Measurements from ENCODE around the gene SDF2L1. TPM values are rescaled to one million over a fixed set of nuclear protein-coding genes. Genes with fewer than 3 reads are reported as not detected.

SDF2L1 gene
- total RNA-seq, 1 experiment from 2014 or later: 34.7 TPM

- DNase-seq (ENCODE audit: low read depth): no peak
Observed at GRCh38 chr22:21622011-21622918, 19.8 kb upstream of the SDF2L1 start.

DNA sequence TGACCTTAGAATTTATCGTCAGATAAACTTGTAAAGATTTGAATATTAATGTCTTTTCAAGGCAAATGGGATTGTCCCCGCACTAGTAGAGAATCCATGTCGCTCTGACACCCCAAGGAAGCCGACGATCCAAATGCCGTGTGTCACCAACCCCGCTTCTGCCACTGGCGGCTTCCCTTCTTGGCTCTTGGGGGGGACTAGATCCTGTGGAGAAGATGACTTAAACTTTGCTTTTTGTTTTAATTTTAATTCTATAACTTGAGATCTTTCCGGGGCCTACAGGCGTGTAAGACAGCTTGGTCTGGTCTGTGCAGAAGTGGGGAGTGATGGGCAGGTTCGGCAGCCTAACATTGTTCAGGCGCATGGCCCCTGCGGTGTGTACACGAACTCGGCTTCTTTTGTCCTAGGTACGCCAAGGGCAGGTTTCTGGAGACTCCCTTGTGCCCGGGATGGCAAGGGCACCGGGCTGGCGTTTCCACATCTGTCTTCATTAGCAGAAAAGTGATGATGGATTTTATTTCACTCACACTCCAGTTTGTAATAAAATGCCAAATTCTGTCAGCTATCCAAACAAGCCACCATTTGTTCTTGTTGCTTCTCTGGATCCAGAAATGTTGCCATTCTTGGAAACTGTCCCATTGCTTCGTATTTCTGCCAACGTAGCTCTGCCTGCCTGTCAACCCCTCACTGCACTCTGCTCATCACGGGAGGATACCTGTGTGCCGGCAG is 19.0 kb upstream of the SDF2L1 start:
- no peak for DNase-seq (ENCODE audit: low read depth)

DNA sequence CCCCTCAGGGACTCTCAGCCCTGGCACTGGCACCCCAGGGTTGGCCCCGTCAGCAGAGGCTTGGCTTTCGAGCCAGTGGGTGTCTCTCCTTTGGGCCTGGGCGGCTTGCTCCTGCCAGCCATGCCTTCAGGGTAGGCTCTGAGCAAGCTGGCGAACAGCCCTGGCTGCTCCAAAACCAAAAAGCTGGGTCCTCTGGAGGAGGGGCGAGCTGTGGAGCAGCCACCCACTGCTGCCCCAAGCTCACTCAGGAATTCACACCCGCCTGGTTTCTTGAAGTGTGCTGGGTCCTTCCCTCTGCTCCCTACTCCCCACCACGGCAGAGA is 18.5 kb upstream of the SDF2L1 start:
- no peak for DNase-seq (ENCODE audit: low read depth)

DNA sequence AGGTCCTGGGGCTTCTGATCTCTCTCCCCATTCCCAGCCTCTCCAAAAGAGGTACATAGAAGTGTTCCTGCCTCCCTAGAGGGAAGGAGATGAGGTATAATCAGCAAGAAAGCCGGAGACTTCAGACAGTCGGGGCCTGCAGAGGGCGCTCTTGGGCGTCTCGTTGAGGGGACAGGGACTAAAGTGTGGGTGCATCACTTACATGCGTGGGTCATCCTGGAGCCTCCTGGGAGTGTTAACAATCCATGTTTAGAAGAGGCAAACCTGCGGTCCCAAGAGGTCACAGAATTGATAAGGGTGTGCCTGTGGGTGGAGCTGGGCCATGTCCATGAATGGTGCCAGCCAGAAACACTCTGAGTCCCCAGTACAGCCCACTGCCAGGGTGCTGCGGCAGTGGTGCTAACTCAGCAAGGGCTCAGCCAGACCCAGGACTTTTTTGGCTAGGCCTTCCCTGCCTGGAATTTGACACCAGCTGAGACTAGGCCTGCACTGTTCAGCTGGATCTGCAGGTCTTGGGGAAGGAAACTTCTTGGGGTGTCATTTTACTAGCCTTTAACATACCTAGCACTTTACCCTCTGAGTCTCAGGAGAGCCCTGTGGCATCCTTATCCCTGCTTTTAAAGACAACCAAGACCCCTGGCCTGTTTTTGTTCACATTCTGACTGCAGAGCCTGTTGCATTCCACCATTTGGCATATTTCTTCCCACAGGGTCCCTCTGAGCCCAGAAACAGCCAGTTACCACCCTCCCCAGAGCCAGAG is 17.8 kb upstream of the SDF2L1 start:
- no peak for DNase-seq (ENCODE audit: low read depth)

GRCh38 chr22:21624880-21625791 is 17.0 kb upstream of the SDF2L1 start:
- no peak for DNase-seq (ENCODE audit: low read depth)

DNA sequence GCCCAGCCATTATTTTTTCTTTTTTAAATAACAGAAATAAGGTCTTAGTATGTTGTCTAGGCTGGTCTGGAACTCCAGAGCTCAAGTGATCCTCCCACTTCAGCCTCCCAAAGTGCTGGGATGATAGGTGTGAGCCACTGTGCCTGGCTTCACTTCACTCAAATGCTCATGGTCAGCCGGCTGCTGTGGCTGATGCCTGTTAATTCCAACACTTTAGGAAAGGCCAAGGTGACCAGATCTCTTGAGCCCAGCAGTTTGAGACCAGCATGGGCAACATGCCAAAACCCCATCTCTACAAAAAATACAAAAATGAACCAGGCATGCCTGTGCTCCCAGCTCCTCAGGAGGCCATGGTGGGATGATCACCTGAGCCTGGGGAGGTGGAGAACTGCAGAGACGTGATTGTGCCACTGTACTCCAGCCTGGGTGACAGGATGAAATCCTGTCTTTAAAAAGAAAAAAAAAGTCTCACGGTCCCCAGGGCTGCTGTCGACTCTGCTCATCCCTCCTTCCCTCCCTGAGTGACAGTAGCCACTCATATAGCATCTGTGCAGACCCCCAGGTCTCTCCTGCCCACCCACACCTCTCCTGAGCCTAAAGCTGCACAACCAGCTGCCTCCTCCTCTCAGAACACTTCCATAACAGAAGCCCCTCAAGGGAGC is 15.9 kb upstream of the SDF2L1 start:
- no peak for DNase-seq (ENCODE audit: low read depth)

DNA sequence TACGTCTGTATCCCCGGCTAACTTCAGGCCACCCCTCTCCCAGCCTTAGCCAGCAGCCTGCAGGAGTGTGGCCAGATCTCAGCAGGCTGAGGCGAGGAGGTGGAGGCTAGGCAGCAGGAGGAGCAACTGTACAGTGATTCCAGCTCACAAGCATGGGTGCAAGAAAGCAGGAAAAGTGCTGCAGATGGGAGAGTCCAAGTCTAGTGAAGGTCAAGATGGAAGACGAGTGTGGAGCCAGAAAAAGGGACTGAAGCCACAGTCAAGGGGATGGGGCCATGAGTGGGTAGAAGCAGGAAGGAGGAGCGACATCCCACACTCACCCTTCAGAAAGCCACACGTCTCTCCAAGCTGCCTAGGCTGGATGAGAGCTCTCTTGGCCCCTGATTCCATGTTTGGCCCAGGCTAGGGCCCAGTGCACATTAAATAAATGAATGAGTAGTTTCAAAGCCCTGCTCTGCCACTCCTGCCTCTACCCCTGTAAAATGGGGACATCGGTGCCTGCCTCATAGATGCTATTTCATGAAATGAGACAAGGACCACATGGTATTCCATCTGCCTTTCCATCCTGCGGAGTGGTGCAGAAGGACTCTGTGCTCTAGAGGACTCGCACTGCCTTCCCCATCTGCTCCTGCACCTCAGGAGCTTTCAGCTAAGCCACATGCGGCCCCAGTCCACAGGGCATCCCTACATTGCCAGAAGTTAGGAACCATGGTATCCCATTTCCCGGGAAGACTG is 15.2 kb upstream of the SDF2L1 start:
- DNase-seq (ENCODE audit: low read depth): no peak

- DNase-seq (ENCODE audit: low read depth): no peak
Observed at GRCh38 chr22:21628386-21629254, 13.5 kb upstream of the SDF2L1 start.

GRCh38 chr22:21629255-21630149 is 12.6 kb upstream of the SDF2L1 start, which contains the start of gene YDJC:
Gene YDJC, minus strand, starts transcription at chr22:21630022. Its CDS starts 8 bp downstream, at chr22:21630014.
- peak; percentile 82 for DNase-seq (ENCODE audit: low read depth)

GRCh38 chr22:21631025-21631424 is 11.1 kb upstream of the SDF2L1 start:
- DNase-seq (ENCODE audit: low read depth): no peak

DNA sequence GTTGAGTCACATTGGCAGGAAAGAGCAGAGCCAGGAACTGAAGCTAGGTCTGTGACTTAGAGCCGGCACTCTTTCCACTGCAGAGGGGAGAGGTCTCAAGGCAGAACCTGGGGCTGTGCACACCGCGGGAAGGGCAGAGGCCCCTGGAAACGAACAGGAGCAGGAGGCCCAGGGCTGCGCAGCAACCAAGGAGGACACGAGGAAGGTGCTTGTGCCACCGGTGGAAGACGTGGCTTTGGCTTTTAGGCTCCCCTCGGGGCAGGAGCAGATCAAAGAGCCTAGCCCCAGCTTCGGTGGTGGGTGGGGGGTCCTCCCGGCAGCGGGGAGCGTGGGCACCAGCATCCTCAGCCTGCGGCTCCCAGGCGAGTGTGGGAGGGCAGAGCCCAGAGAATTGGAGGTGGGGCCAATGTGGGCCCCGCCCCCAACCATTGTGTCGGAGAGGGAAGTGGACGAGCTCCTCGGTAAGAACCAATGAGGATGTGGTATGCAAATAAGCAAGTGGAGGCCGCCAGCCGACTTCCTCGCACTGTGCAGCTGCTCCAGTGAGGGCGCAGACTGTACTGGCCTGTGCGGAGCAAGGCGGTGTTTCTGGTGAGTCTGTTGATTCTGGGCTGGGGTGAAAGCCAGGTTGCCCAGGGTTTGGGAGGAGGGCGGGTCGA is 9.7 kb upstream of the SDF2L1 start, which contains the start of gene CCDC116:
CCDC116 (plus strand) TSS at position 524 of the 659 bp plus-strand sequence. CDS start 422 bp downstream, outside the sequence.
- DNase-seq (ENCODE audit: low read depth): peak; percentile 16

DNA sequence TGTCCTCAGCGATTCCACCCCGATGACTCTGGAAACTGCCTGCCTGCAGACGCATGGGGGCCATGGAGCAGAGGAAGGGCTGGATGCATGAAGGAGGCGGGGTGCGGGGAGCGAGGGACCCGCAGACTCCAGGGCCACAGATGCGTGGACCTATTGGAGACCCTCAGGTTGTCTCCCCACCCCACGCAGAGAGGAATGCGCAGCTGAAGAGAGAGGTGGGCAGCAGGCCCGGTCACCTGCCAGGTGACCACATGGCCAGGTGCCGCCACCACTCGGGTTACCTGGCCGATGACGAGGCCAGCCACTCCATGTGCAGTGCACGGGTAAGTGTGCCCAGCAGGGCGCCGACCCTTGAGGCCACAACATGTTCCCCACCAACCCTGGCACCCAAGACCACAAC is 9.2 kb upstream of the SDF2L1 start:
- DNase-seq (ENCODE audit: low read depth): no peak

DNA sequence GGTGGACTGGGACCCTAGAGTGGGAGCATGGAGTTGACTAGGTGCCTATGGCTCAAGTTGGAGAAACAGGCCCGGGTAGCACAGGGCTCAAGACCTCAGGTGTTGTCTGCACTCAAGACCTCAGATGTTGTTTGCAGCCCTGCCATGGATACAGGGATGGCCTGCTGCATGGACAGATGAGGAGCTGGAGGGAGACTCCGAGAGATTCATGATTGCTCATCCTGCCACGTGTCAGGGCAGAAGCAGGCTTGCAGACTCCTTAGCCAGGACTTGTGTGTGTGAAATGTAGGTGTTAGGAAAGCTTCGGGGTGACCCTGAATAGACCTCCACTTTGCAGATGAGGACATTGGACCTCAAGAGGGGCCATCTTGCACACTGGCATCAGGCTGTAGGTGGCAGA is 8.6 kb upstream of the SDF2L1 start:
- no peak for DNase-seq (ENCODE audit: low read depth)

GRCh38 chr22:21634081-21634480 is 8.0 kb upstream of the SDF2L1 start:
- no peak for DNase-seq (ENCODE audit: low read depth)

DNA sequence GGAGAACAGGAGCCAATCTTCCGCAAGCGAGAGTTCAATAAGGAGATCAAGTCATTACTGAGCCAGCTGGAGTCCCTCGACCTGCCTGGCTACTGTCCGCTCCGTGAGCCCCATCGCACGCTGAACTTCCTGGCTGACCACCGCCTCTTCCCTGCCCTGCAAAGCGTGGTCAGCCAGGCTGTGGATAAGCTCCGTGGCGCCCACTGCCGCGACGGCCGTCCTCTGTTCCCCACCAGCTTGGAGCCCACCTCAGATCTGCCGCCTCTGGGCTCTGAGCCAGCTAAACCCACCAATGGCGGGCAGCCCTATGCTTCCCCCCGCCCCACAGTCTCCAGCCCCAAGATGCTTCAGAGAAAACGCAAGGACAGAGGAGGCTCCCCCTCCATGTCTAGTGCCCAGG is 7.3 kb upstream of the SDF2L1 start:
- no peak for DNase-seq (ENCODE audit: low read depth)

DNA sequence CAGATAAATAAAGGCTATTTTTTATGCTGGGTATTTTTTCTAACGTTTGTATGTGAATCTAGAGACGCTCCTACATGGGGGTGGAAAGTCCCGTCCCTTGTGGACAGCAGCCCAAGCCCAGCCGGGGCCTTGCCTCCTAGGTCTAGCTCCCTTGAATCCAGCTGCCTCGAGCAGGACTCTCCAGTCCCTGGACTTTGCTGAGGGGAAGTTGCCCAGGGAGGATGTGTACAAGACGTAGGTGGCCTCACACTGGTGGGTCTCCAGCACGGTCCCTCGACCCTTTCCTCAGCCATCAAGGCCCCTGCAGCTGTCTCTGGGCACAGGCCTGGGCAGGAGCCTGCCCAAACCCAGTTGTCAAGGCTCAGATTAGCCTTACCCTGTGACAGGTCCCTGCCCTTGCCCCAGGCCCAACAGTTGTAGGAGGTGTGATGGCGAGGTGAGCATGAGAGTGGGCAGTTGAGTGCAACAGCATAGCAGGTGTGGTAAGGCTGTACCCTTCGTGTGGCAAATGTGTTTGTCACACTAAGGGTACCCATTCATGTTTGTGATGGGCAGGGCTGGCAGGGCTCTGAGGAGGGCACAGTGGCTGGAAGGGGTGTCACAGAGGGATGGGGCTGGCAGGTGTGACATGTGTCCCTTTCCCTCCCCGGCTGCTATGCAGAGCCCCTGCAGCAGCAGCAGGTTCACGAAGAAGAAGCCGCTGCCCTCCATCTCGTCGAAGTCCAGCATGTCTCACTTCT is 6.2 kb upstream of the SDF2L1 start:
- no peak for DNase-seq (ENCODE audit: low read depth)

Measured in RPMI7951 (cell line).